T47D (cell line): Measurements from ENCODE around the gene CEP44.
"Not testable (repeated sequence)": the region's sequence is repeated elsewhere in the genome, so short reads cannot be mapped to it uniquely, and the experiment has no call there.

Experiments
- DNase-seq, 2 experiments: peaks; one replicate each; pipeline versions ENCODE4 v3.0.0 to v3.0.0-alpha.2; 2011 to 2012; ENCODE audit warnings: low read depth in 1 of 2, low spot score in 1 of 2
- JUND ChIP-seq: IDR thresholded peaks from 2 replicates; pipeline ENCODE4 v1.6.1; 2012; ENCODE audit warnings: low read depth
- in situ Hi-C: cut with HindIII; loops from 2 replicates; pipeline ENCODE4 v1.10.0; 2016; ENCODE audit warnings: low sequenced_read_pairs, low pct_unique_long_range_greater_than_20kb

Gene CEP44

GRCh38 chr4:174362340-174362739 lies 78.6 kb downstream of the CEP44 start:
- no peak for TF ChIP-seq JUND
- no peak for DNase-seq
- in situ Hi-C loops: no loop called here

- DNase-seq, in situ Hi-C loops: not testable (repeated sequence)
Observed at GRCh38 chr4:174363782-174364181, 80.1 kb downstream of the CEP44 start.

- no peak for TF ChIP-seq JUND
- DNase-seq: peak in 1 of 2 experiments; percentile 29
- in situ Hi-C loops: no loop called here
Observed at GRCh38 chr4:174365018-174365587, 81.4 kb downstream of the CEP44 start.

GRCh38 chr4:174369985-174370384 lies 86.3 kb downstream of the CEP44 start:
- in situ Hi-C loops: no loop called here
- TF ChIP-seq JUND: no peak
- DNase-seq: peak in 1 of 2 experiments; percentile 1

DNA sequence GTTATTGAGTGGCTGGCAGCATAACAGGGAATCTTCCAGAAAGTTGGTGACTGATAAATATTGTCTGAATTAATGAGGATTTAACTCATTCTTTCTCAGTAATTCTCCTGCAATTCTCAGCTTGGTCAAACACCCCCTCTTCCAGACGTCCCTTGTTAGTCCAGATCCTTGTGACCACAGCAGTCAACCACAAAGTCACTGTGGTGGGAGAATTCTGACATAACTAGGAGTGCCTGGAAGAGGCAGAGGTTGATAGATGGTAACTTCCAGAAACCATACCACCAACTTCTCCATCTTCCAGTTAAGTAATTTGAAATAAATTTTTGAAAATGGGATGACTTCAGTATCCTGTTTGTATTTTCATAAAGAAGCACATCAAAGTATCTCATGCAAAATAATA lies 90.1 kb downstream of the CEP44 start:
- in situ Hi-C loops: no loop called here
- DNase-seq: no peak
- TF ChIP-seq JUND: no peak

GRCh38 chr4:174375422-174375821 lies 91.7 kb downstream of the CEP44 start:
- no peak for TF ChIP-seq JUND
- in situ Hi-C loops: no loop called here
- DNase-seq: no peak

DNA sequence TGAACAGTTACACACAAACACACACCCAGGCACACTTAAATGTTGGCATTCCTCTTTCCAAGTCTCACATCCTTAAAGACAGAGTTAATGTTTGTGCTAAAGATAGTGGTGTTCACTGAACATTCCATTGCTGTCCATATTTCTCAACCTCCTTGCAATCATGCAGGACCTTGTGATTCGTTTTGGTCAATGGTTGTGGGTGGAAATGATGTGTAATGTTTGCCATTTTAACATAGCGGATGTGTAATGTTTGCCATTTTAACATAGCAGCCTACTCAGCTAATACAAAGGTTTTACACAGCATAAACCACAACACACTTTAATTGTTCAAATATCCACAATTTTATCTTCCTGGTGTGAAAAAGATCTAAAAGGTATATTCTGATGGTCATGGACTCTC lies 93.9 kb downstream of the CEP44 start:
- no peak for TF ChIP-seq JUND
- in situ Hi-C loops: no loop called here
- no peak for DNase-seq

- TF ChIP-seq JUND: no peak
- in situ Hi-C loops: no loop called here
- no peak for DNase-seq
Observed at GRCh38 chr4:174378951-174379350, 95.2 kb downstream of the CEP44 start.

DNA sequence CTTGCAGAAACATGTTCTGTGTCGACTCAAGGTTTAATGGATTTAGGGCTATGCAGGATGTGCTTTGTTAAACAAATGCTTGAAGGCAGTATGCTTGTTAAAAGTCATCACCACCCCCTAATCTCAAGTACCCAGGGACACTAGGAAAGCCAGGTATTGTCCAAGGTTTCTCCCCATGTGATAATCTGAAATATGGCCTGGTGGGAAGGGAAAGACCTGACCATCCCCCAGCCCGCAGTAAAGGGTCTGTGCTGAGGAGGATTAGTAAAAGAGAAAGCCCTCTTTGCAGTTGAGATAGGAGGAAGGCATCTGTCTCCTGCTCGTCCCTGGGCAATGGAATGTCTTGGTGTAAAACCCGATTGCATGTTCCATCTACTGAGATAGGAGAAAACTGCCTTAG lies 96.5 kb downstream of the CEP44 start:
- DNase-seq, in situ Hi-C loops: not testable (repeated sequence)

- in situ Hi-C loops: no loop called here
- TF ChIP-seq JUND: no peak
Observed at GRCh38 chr4:174380699-174381439, 97.2 kb downstream of the CEP44 start.

DNA sequence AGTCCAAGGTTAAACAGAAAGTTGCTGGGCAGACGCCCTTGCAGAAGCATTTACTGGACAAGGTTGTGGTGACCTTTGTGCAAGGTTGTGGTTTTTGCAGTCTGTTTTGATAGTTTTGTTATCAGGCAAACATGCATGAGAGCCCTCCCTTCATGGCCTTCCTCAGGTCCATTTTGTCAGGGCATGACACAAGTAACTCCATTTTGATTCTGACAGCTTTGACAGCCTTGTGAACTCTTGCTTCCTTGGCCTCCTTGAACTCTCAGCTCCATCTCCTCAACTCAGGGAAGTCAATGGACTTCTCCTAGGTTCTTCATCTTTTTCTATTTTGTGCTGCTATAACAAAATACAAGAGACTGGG lies 97.7 kb downstream of the CEP44 start:
- in situ Hi-C loops: no loop called here
- TF ChIP-seq JUND: no peak
- no peak for DNase-seq

More at GRCh38 chr4:174380699-174381439, 97.2 kb downstream of the CEP44 start:
- DNase-seq: no peak
